Tibial artery (tissue), 4 donors: ENCODE data around the gene WFDC13.
"Not testable (repeated sequence)": the region's sequence is repeated elsewhere in the genome, so short reads cannot be mapped to it uniquely, and the experiment has no call there.

Source experiments
- DNase-seq, 2 donors: peaks; one replicate each; pipeline ENCODE4 v3.0.0-alpha.2; 2019
- H3K27ac ChIP-seq, 2 donors: fragments of 200-600 bp; sonication (generic) in 1 of 2; 1 replicate in 1 of 2; 2 replicates in 1 of 2; pipeline ENCODE4 v1.5.1; 2018 to 2019; ENCODE audit warnings: mild to moderate bottlenecking in 1 of 2
- H3K27me3 ChIP-seq, 2 donors: fragments of 200-600 bp; sonication (generic) in 1 of 2; one replicate each; pipeline versions ENCODE4 v1.5.1 to v1.6.0; 2016 to 2019
- H3K36me3 ChIP-seq, 3 donors: fragments of 200-600 bp; sonication (generic) in 2 of 3; one replicate each; pipeline ENCODE4 v1.5.1; 2016 to 2019; ENCODE audit warnings: mild to moderate bottlenecking in 2 of 3
- H3K4me1 ChIP-seq, 4 donors: fragments of 200-600 bp; sonication (generic) in 2 of 4; 1 replicate in 3 of 4; 2 replicates in 1 of 4; pipeline ENCODE4 v1.5.1; 2016 to 2019
- H3K4me3 ChIP-seq, 2 donors: fragments of 200-600 bp; sonication (generic) in 1 of 2; 1 replicate in 1 of 2; 2 replicates in 1 of 2; pipeline ENCODE4 v1.5.1; 2018 to 2019; ENCODE audit warnings: mild to moderate bottlenecking in 2 of 2
- H3K9me3 ChIP-seq, 3 donors: fragments of 200-600 bp; sonication (generic) in 1 of 3; one replicate each; pipeline ENCODE4 v1.5.1; 2016 to 2019
- CTCF ChIP-seq, 2 experiments: fragments of 200-600 bp in 1 of 2; fragments of 450-650 bp in 1 of 2; IDR thresholded peaks; one replicate each; pipeline ENCODE4 v1.5.1; 2017 to 2019; ENCODE audit warnings: antibody characterized with exemption in 2 of 2, mild to moderate bottlenecking in 1 of 2, moderate library complexity in 1 of 2
- intact Hi-C: fragments of 100-400 bp; cut with DNase I; formaldehyde crosslinking; loops from one replicate; pipeline ENCODE4 v1.15.0; 2023; ENCODE audit warnings: low total_unique reads

The WFDC13 gene

GRCh38 chr20:45695496-45695895, 6.3 kb upstream of the WFDC13 start:
- no peak overlapping the region for H3K27ac ChIP-seq
- no peaks in the 10 kb centered on the region for H3K27me3 ChIP-seq
- no peak for DNase-seq
- H3K9me3 ChIP-seq = no peaks in the 10 kb centered on the region
- TF ChIP-seq CTCF (IDR thresholded peaks at IDR 0.05) = no peak
- intact Hi-C loops = no loop called here
- H3K4me3 ChIP-seq = no peak overlapping the region
- no peaks in the 10 kb centered on the region for H3K4me1 ChIP-seq
- no peaks in the 10 kb centered on the region for H3K36me3 ChIP-seq

DNA sequence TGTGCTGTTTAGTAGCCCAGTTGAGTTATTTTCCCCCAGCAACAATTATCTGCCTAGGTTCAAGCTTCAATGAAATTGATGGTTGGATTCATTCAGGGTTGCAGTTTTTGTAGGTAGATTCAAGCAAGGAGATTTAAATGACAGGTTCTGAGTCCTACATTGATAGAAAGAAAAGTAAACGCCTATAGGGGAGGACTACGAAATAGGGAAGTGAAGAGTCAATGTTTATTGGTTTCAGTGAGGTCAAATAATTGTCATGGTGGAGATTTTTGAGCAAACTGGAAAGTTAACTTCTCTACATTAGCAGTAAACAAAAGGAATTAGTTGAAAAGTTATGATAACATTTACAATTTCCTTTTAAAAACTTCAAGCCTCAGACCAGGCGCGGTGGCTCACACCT, 734 bp upstream of the WFDC13 start:
- H3K9me3 ChIP-seq = no peaks in the 10 kb centered on the region
- no peaks in the 10 kb centered on the region for H3K36me3 ChIP-seq
- intact Hi-C loops = no loop called here
- no peak for DNase-seq
- H3K27ac ChIP-seq = no peak overlapping the region
- no peaks in the 10 kb centered on the region for H3K4me1 ChIP-seq
- no peaks in the 10 kb centered on the region for H3K27me3 ChIP-seq
- TF ChIP-seq CTCF (IDR thresholded peaks at IDR 0.05) = no peak
- H3K4me3 ChIP-seq = no peak overlapping the region

DNA sequence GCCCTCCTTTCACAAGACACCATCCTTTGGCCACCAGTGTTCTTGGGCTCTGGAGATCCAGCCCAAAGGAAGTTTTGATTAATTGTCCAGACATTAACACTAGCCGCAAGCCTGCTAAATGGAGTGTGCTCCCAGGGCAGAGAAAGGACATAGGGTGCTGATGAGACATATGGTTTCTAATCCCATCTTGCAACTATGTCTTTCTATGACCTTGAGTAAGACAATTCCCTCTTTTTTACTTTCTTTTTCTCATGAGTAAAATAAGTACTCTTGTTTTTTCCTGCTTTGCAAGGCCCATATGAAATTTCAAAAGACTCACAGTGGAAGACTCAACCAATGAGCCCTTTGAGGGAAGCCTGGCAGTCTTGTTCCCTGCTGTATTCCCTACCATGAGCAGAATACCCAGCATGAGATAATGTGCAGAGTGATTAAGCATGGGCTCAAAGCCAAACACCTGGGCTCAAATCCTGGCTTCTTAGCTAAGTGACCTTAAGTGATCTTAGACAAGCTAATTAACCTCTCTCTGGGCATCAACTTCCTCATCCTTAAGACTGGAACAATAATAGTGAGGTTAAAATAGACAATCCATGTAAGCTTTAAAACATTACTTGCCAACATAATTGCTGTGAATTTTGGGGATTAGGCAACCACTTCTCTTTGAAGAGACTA, 3.3 kb downstream of the WFDC13 start, which contains the start of gene WFDC10B:
Gene WFDC10B, minus strand, starts transcription at position 51 of the 669 bp plus-strand sequence. CDS start 19,027 bp downstream, outside the sequence.
- no peak for TF ChIP-seq CTCF (IDR thresholded peaks at IDR 0.05)
- no peak for DNase-seq
- intact Hi-C loops = no loop called here
- no peaks in the 10 kb centered on the region for H3K4me1 ChIP-seq
- no peaks in the 10 kb centered on the region for H3K36me3 ChIP-seq
- no peaks in the 10 kb centered on the region for H3K9me3 ChIP-seq
- no peak within 1 kb of the TSS for H3K27ac ChIP-seq
- H3K4me3 ChIP-seq = no peak within 1 kb of the TSS
- no peaks in the 10 kb centered on the region for H3K27me3 ChIP-seq

DNA sequence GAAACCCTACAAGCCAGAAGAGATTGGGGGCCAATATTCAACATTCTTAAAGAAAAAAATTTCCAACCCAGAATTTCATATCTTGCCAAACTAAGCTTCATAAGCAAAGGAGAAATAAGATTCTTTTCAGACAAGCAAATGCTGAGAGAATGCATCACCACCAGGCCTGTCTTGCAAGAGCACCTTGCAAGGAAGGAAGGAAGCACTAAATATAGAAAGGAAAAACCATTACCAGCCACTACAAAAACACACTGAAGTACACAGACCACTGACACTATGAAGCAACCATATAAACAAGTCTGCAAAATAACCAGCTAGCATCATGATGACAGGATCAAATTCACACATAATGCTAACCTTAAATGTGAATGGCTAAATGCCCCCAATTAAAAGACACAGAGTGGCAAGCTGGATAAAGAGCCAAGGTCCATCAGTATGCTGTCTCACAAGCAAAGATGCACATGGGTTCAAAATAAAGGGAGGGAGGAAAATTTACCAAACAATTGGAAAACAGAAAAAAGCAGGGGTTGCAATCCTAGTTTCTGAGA, 14.4 kb downstream of the WFDC13 start:
- intact Hi-C loops, H3K36me3 ChIP-seq, H3K27ac ChIP-seq, H3K4me3 ChIP-seq, H3K4me1 ChIP-seq, H3K9me3 ChIP-seq, DNase-seq, H3K27me3 ChIP-seq: not testable (repeated sequence)

GRCh38 chr20:45722047-45722446, 20.2 kb downstream of the WFDC13 start, which contains the start of gene SPINT4:
Gene SPINT4, plus strand, starts transcription at chr20:45722347. Its CDS starts 21 bp downstream, at chr20:45722368.
- Histone ChIP-seq H3K27ac (no peak within 1 kb of the TSS), H3K4me1 (no peaks in the 10 kb centered on the region), H3K9me3 (no peaks in the 10 kb centered on the region), H3K36me3 (no peaks in the 10 kb centered on the region), H3K4me3 (no peak within 1 kb of the TSS), H3K27me3 (no peaks in the 10 kb centered on the region)
- no peak for DNase-seq
- no peak for TF ChIP-seq CTCF (IDR thresholded peaks at IDR 0.05)
- intact Hi-C loops = no loop called here

GRCh38 chr20:45725134-45725533, 23.3 kb downstream of the WFDC13 start:
- H3K27me3 ChIP-seq = no peaks in the 10 kb centered on the region

More at GRCh38 chr20:45725134-45725533, 23.3 kb downstream of the WFDC13 start:
- H3K27ac ChIP-seq = no peak overlapping the region
- DNase-seq = no peak
- no peak for TF ChIP-seq CTCF (IDR thresholded peaks at IDR 0.05)
- H3K4me3 ChIP-seq = no peak overlapping the region
- no peaks in the 10 kb centered on the region for H3K36me3 ChIP-seq
- H3K9me3 ChIP-seq = no peaks in the 10 kb centered on the region
- intact Hi-C loops = no loop called here
- H3K4me1 ChIP-seq = no peaks in the 10 kb centered on the region
